Measurements from ENCODE around the gene CAMP.

The CAMP gene

DNA sequence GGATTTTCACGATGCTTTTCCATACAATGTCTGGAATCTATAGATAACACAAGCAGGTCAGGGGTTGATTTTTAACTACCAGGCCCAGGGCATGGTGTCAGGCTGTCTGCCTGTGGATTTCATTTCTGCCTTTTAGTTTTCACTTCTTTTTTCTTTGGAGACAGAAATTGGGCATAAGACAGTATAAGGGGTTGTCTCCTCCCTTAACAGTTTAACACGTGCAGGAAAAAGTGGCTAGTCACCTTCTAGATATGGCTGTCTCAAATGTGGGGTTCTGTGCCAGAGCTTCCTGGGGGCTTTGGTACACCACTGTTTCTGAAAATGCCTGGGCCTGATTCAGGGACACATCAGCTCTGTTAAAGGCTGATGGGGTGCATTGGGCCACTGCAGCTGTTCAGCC is 10.2 kb downstream of the CAMP start:
- no peak overlapping the region for H3K4me2 ChIP-seq (ENCODE audit: low read depth, low read length, poor library complexity, severe bottlenecking)
- no peaks in the 10 kb centered on the region for H4K20me1 ChIP-seq (ENCODE audit: insufficient read depth, low read length, poor library complexity, severe bottlenecking)
- no peaks in the 10 kb centered on the region for H3K9me3 ChIP-seq (ENCODE audit: insufficient read depth, low read depth, low read length)
- H3K27me3 ChIP-seq (ENCODE audit: insufficient read depth, low read length, poor library complexity, severe bottlenecking) = no peaks in the 10 kb centered on the region
- no peaks in the 10 kb centered on the region for H3K9me2 ChIP-seq (replicated peaks; ENCODE audit: low read depth, low read length)
- H3F3A ChIP-seq (ENCODE audit: low read depth) = no peaks in the 10 kb centered on the region
- no peaks in the 10 kb centered on the region for H3K79me2 ChIP-seq (ENCODE audit: insufficient read depth, low read length)
- no peak overlapping the region for H3K4me3 ChIP-seq (ENCODE audit: low read length, poor library complexity, severe bottlenecking)
- H3K4me1 ChIP-seq (ENCODE audit: insufficient read depth, low read length, poor library complexity, severe bottlenecking) = peaks cover 3% of the 10 kb centered on the region
- H3K9ac ChIP-seq (ENCODE audit: low read depth, low read length, poor library complexity, severe bottlenecking) = no peak overlapping the region
- no peaks in the 10 kb centered on the region for H3K36me3 ChIP-seq (ENCODE audit: insufficient read depth, low read length)
- TF ChIP-seq EZH2phosphoT487 (IDR thresholded peaks at IDR 0.05; ENCODE audit: borderline replicate concordance) = no peak
- TF ChIP-seq, protein P1, sequence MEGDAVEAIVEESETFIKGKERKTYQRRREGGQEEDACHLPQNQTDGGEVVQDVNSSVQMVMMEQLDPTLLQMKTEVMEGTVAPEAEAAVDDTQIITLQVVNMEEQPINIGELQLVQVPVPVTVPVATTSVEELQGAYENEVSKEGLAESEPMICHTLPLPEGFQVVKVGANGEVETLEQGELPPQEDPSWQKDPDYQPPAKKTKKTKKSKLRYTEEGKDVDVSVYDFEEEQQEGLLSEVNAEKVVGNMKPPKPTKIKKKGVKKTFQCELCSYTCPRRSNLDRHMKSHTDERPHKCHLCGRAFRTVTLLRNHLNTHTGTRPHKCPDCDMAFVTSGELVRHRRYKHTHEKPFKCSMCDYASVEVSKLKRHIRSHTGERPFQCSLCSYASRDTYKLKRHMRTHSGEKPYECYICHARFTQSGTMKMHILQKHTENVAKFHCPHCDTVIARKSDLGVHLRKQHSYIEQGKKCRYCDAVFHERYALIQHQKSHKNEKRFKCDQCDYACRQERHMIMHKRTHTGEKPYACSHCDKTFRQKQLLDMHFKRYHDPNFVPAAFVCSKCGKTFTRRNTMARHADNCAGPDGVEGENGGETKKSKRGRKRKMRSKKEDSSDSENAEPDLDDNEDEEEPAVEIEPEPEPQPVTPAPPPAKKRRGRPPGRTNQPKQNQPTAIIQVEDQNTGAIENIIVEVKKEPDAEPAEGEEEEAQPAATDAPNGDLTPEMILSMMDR (conservative IDR thresholded peaks at IDR 0.05; ENCODE audit: low read length) = no peak
- H2AFZ ChIP-seq (ENCODE audit: low read length) = no peak overlapping the region

DNA sequence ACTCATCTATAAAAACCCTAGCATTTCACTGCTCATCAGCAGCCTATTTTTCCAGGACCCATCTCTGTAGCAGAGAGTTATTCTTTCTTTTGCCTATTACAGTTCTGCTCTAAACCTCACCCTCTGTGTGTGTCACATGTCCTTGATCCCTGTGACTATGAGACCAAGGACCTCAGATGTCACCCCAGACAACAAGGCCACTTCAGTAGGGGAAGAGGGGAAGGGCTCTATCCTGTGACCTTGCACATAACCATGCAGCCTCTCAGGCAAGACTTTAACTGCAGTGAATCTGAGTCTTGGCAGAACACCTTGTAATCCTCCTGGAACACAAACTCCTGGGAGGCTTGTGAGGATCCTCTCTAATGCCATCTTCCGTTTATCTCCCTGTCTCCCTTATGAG is 13.2 kb downstream of the CAMP start:
- Histone ChIP-seq H3K4me1 (ENCODE audit: insufficient read depth, low read length, poor library complexity, severe bottlenecking) (peaks cover 9% of the 10 kb centered on the region), H3K4me2 (ENCODE audit: low read depth, low read length, poor library complexity, severe bottlenecking) (no peak overlapping the region)
- TF ChIP-seq EZH2phosphoT487 (IDR thresholded peaks at IDR 0.05; ENCODE audit: borderline replicate concordance) = no peak
- TF ChIP-seq, protein P1 (conservative IDR thresholded peaks at IDR 0.05; ENCODE audit: low read length) = no peak

DNA sequence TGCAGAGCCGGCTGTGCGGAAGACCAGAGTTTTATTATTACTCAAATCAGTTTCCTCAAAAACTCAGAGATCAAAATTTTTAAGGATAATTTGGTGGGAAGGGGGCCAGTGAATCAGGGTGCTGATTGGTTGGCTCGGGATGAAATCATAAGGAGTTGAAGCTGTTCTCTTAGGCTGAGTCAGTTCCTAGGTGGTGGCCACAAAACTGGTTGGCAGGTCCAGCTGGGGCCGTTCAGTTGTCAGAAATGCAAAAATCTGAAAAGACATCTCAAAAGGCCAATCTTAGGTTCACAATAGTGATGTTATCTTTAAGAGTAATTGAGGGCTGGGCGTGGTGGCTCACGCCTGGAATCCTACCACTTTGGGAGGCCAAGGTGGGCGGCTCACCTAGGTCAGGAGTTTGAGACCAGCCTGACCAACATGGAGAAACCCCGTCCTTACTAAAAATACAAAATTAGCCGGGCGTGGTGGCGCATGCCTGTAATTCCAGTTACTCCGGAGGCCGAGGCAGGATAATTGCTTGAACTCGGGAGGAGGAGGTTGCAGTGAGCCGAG is 15.3 kb downstream of the CAMP start:
- Histone ChIP-seq H3K79me2 (ENCODE audit: insufficient read depth, low read length) (peaks cover 12% of the 10 kb centered on the region), H3K4me1 (ENCODE audit: insufficient read depth, low read length, poor library complexity, severe bottlenecking) (peaks cover 20% of the 10 kb centered on the region)

More for the DNA sequence above, 13.2 kb downstream of the CAMP start:
- Histone ChIP-seq H3K79me2 (ENCODE audit: insufficient read depth, low read length) (peaks cover 1% of the 10 kb centered on the region; the same call in 1 of the 2 replicates), H3K27me3 (ENCODE audit: insufficient read depth, low read length, poor library complexity, severe bottlenecking) (no peaks in the 10 kb centered on the region), H3K9ac (ENCODE audit: low read depth, low read length, poor library complexity, severe bottlenecking) (no peak overlapping the region), H4K20me1 (ENCODE audit: insufficient read depth, low read length, poor library complexity, severe bottlenecking) (no peaks in the 10 kb centered on the region), H2AFZ (ENCODE audit: low read length) (0 out of 2 replicates have a peak overlapping the region, but pooled peaks have one; percentile 12), H3F3A (ENCODE audit: low read depth) (no peaks in the 10 kb centered on the region), H3K9me2 (replicated peaks; ENCODE audit: low read depth, low read length) (no peaks in the 10 kb centered on the region), H3K36me3 (ENCODE audit: insufficient read depth, low read length) (no peaks in the 10 kb centered on the region), H3K9me3 (ENCODE audit: insufficient read depth, low read depth, low read length) (no peaks in the 10 kb centered on the region), H3K4me3 (ENCODE audit: low read length, poor library complexity, severe bottlenecking) (no peak overlapping the region)

More for the DNA sequence above, 15.3 kb downstream of the CAMP start:
- Histone ChIP-seq H3K4me2 (ENCODE audit: low read depth, low read length, poor library complexity, severe bottlenecking) (no peak overlapping the region), H3K9ac (ENCODE audit: low read depth, low read length, poor library complexity, severe bottlenecking) (no peak overlapping the region), H3K9me2 (replicated peaks; ENCODE audit: low read depth, low read length) (no peaks in the 10 kb centered on the region), H3F3A (ENCODE audit: low read depth) (no peaks in the 10 kb centered on the region), H3K9me3 (ENCODE audit: insufficient read depth, low read depth, low read length) (no peaks in the 10 kb centered on the region), H3K4me3 (ENCODE audit: low read length, poor library complexity, severe bottlenecking) (no peak overlapping the region), H2AFZ (ENCODE audit: low read length) (no peak overlapping the region), H3K27me3 (ENCODE audit: insufficient read depth, low read length, poor library complexity, severe bottlenecking) (no peaks in the 10 kb centered on the region), H3K36me3 (ENCODE audit: insufficient read depth, low read length) (no peaks in the 10 kb centered on the region), H4K20me1 (ENCODE audit: insufficient read depth, low read length, poor library complexity, severe bottlenecking) (no peaks in the 10 kb centered on the region)
- TF ChIP-seq EZH2phosphoT487 (IDR thresholded peaks at IDR 0.05; ENCODE audit: borderline replicate concordance) = no peak
- TF ChIP-seq, protein P1 (conservative IDR thresholded peaks at IDR 0.05; ENCODE audit: low read length) = no peak
